NCI-H345 (cell line): ENCODE measurements around the gene TRIP13.
"Not testable (repeated sequence)": the region's sequence is repeated elsewhere in the genome, so short reads cannot be mapped to it uniquely, and the experiment has no call there.

Experiments used
- DNase-seq: peaks from one replicate; lab custom pipeline; 2025; lab: John Stamatoyannopoulos, UW

TRIP13 gene

DNA sequence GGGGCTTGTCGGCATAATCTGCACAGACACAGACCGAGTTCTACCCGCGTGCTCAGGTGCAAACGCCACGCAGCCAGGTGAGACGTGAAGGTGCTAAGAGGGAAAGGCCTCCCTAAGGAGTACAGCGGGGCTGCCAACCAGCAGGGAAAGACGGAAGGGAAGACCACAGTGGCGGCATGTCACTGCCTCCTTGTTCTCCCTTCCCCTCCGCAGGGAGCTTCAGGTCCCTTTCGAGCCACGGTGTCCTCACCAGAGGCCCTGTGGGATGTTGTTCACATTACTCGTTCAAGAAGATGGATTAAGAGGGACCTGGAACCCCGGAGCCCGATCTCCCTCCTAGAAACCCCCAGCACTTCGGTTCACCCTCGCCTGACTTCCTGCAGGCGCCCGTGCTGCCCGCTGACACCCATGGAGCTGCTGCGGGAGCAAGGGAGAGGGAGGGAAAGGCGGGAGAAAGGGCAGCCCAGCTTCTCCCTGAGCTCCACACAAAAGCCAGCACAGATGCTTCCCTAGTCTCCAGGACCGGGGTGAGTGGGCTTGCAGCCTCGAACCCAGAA is 769 bp upstream of the TRIP13 start:
- no peak for DNase-seq

DNA sequence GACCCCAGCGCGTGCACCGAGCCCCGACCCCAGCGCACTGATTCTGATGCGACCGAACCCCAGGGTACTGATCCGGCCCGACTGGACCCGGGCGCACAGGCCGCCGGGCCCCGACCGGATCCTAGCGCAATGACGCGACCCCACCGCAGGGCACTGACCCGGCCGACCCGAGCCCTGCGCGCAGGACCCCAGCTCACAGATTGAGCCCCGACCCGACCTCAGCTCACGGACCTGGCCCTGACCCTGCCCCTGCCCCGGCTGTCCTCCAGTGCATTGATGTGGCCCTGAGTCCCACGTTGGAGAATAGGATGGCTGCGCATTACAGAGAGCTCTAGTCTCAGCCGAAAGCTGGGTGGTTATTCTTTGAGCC is 438 bp downstream of the TRIP13 start:
- no peak for DNase-seq

DNA sequence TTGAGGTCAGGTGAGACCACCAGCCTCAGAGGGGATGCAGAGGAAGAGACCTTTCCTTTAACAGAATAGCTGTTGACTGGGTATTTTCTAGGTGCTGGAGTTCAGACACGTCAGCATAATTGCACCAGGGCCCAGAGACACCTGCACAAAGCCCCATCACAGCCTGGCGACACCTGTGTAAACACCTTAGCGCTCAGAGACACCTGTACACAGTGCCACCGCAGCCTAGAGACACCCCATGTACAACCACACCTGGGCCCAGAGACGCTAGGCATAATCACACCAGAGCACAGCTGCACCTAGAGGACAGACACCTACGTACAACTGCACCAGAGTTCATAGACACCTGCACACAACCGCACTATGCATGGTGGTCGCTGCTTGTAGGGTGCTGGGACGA is 1.0 kb downstream of the TRIP13 start:
- DNase-seq = no peak

DNA sequence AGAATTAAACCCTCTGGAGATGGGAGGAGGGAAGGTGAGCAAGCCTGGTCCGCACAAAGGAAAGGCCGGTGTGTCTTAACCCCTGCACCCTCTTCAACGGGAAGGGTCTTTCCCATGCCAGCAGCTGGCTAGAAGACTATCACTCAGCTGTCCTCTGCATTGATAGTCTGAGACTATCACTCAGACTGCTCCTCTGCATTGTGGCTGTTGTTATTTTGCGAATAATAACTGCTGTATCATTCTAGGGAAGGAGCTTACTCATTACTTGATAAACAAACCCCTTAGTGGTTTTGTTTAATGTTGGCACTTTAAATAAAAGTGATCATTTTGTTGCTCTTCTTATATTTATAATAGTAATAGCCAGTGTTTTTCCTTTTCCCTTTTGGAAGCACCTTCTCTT is 8.1 kb downstream of the TRIP13 start:
- DNase-seq = no peak

DNA sequence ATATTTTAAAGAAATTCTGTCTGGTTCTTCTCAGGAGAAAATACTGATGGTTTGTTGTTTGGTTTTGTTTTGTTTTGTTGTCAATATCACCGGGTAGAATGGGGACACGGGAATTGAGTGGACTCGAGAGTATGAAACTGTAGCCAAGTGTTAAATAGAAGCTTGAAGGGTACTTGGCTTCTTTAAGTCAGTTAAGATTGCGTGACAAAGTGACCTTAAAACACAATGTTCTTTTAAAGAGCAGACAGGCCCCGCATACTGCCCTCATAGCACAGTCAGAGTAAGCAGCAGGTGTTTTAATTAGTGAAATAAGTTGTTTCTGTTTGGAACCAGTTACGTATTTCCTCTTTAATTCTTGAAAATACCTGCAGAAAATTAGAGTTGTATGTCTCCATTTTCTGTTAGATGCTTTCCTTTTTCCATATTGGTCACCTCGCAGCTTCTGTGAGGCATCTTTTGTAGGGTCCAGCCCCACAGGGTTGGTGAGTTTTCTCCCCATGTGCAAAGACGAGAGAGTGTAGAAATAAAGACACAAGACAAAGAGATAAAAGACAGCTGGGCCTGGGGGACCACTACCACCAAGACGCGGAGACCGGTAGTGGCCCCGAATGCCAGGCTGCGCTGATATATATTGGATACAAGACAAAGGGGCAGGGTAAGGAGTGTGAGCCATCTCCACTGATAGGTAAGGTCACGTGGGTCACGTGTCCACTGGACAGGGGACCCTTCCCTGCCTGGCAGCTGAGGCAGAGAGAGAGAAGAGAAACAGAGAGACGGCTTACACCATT is 9.6 kb downstream of the TRIP13 start:
- no peak for DNase-seq

DNA sequence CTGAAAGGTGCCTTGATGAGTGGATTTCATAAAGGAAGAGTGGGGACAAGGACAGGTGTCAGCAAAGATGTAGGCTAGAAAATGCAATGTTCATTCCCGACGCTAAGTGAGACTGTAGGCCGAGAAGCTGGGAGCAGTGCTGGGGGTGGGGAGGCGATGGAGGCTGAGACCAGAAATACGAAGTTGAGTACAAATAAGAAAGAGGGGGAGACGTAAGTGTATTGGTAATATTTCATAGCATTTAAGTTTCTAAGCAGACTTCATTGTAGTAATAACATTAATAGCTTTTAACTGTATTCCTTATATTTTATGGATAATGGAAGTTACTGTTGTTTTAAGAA is 11.0 kb downstream of the TRIP13 start:
- DNase-seq = no peak

DNA sequence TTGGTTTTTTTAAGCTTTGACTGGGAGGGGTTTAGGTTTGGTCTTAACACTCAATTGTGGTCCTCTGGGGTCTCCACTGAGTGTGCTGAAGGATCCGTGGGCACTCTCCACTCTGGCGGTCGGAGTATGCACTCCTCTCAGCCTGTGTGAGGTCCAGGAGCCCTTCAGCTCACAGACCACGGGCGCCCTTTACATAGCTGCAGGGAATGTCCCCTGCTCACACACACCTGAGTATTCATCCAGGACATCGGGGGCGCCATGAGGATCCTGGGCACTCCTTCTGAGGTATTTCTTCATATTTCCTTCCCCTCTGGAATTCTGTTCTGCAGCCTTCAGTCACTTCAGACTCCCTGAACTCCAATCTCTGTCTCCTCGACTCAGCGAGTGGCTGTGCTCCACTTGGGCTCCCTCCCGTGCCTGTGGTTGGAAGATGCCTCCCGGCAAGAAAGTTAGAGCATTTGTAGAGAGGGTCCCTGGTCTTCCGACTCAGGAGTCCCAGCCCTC is 12.5 kb downstream of the TRIP13 start:
- DNase-seq = no peak

DNA sequence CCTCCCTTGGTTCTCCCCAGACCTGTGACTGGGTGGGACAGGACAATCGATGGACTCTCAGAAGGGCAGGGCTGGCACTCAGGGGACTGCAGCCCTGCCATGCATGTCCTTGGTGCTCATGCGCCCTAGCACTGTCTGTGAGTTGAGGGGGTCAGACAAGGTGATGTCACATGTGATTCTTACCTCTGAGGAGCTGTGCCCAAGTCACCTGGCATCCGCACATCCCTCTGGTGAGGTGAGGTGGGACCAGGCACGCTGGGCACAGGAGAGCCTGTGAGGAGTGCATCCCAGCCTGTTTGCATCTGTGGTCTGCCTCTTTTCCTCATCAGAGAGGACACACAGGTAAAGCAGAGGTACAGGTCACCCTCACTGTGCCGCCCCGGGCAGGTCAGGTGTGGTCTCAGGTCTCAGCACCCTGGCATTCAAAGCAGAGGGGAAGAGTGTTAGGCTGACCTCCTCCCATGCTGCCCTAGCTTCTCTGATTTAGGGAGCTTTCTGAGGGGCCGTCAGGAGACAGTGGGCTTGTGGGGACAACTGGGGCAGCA is 14.8 kb downstream of the TRIP13 start:
- no peak for DNase-seq

DNA sequence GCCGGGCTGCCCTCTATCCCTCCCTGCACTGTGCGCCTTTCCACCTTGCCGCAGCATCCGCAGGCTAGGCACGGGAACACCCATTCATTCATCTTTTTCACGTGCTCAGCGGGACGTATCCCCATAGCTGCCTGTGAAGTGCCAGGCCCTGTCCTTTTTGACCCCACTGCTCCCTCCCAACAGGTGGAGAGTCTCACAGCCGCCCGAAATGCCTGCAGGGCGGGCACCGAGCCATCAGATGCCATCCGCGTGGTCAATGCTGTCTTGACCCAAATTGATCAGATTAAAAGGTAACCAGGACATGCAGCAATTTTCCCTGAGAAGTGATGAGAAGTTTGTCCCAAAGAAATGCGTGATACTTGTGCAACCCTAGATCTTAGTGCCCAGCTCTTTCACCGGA is 15.5 kb downstream of the TRIP13 start:
- DNase-seq = no peak

DNA sequence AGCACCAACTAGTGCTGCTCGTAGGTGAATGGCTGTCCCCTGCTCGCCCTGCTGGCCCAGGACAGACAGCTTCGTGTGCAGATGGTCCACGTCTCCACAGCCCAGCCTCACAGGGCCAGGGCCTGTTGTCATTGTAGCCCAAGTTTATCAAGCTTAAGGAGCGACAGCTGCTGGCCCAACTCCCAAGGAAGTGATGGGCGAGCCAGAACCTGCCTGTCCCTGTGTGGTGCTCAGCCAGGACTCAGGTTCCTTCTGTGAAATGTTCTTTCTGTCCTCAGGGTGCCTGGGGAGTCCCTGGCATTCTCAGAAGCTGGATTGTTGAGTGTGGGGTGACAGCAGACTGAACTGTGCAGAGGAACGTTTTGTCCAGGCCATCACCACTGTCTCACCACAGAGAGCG is 16.4 kb downstream of the TRIP13 start:
- DNase-seq = no peak

DNA sequence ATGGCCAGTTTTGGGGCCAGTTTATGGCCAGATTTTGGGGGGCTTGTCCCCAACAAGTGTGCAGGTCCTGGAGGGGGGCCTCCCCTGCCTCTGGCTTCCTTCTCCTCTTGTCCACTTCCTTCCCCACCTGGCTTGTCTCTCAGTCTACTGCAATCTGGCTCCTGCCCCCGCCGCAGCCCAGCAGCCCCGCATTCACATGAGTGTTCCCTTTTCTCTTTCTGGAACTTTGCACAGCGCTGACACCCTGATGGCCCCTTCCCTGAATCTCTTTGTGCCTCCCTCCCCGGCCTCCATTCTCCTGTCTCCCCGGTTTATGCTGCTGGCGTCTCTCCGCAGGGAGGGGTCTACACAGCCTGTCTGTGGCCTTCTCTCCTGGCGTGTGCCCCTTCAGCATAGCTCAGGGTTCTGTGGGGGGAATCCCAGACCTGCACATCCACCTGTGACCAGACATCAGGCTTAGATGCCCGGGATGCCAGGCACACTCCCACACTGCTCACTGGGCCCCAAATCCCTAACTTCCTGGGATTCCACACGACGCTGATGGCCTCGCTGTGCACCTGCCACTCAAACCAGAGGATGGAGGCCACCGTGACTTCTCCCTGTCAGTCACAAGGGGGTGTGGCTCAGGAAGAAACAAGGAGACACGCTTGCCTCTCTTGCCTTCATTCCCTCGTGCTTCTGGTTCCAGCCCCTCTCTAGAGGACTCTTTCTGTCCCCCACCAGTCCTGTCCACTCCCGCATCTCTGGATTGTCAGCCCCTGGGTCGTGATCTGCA is 17.5 kb downstream of the TRIP13 start:
- no peak for DNase-seq

DNA sequence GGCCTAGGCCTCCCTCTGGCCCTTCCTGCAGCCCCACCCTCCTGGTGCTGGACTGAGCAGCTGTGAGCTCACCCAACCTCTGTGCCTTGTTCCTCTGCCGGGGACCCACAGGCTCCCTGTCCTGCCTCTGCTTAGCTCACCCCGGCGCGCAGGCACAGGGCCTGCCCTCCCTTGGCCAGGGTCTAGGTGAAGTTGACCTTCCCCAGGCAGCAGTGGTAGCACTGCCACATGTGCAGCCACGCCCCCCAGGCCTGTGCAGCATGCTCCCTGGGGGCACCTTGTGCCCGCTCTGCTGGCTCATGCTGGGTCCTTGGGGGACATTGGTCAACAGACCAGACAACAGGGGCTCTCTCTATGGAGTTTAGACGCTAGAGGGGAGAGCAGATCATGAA is 18.1 kb downstream of the TRIP13 start:
- no peak for DNase-seq

DNA sequence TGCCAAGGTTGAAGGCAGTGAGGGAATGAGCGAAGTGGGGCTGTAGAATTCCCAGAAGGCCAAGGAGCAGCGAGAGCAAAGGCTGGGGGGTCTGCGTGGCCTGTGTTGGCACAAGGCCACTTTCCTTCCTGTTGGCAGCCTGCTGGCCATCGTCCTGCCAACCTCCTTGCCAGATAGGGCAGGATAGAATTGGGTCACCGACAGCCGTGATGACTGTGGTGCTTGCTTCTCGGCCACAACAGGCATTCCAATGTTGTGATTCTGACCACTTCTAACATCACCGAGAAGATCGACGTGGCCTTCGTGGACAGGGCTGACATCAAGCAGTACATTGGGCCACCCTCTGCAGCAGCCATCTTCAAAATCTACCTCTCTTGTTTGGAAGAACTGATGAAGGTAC is 18.9 kb downstream of the TRIP13 start:
- DNase-seq = no peak

DNA sequence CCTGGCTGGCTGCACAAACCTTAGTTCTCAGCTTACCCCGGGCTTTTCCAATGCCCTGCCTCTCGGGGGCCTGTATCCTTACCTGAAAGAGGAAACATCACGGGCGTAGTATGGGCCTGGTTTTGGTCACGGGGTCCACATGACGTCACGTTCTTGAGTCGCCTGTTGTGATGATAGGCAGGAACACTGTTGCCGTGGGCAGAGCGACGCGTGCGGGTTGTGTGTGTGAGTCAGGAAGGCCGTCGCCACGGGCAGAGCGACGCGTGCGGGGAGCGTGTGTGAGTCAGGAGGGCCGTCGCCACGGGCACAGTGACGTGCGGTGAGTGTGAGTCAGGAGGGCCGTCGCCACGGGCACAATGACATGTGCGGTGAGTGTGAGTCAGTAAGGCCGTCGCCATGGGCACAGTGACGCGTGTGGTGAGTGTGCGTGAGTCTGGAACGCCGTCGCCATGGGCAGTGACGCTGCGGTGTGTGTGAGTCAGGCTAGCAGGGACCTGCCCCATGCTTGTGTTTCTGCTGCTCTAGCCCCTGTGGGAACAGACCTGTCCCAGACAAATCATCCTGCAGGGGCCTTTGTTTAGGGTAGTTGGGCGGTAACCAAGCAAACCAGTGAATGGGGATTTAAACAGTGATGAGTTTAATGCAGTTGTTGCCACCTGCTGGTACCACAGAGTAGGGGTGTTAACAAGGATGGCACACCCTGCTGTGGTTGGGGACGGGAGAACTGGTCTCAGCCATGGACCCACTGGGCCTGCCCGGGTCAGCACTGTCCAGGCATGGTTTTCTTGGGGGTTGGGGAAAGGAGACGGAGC is 19.8 kb downstream of the TRIP13 start:
- DNase-seq = no peak

DNA sequence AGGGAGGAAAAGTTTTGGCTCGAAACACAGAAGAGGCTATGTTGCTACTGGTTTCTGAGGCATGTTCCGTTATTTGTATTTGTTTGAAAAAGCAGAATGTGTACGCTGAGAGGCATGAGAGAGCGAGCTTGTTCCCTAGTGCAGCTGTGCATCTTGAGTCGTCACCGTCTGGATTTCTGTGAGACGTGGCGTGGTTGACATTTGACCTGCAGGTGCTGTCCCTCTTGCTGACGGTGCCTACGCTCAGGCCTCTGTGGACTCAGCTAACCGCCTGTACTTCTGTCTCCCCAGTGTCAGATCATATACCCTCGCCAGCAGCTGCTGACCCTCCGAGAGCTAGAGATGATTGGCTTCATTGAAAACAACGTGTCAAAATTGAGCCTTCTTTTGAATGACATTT is 21.5 kb downstream of the TRIP13 start:
- DNase-seq = no peak

DNA sequence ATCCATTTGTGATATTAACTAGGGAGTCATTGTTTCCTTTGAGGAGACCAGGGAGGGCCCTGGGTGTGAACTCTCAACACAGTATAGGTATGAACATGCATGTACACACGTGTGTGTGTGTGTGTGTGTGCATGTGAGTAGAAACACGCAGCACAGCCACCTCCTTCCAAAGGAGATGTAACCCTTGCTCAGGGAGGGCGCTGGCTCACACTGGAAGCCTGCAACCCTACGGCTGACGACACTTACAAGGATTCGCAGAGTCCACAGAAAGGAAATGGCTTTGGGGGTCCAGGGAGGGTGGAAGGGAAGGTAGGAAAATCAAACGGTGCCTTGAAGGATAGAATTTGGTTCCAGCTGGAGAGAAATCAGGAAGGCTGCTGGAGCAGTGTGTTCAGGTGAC is 21.9 kb downstream of the TRIP13 start:
- DNase-seq = no peak

DNA sequence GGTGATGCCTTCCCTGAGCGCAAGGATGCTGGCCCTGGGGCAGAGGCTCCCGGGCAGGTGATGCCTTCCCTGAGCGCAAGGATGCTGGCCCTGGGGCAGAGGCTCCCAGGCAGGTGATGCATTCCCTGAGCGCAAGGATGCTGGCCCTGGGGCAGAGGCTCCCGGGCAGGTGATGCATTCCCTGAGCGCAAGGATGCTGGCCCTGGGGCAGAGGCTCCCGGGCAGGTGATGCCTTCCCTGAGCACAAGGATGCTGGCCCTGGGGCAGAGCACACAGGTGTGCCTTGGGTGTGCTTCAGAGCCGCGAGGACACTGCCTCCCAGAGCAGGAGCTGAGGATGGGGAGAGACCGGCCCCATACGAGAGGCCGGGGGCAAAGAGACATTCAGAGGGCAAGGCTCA is 22.7 kb downstream of the TRIP13 start:
- DNase-seq = not testable (repeated sequence)

DNA sequence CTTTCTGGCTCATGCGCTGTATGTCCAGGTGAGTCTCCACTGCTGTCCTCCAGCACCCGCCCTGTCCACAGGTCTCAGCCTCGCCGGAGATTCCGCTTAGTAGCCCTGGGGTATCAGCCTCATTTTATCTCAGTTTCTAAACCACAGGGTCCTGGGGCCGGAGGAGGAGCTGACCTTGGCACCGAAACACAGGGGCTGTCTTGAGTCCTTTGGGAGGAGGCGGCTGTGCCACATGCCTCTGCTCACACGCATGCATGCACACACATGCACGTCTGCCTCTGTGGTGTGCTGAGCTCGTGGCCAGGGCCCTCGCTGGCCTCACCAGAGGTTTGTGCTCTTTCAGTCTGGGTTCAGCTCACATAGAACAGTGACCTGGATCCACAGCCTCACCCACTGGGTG is 23.3 kb downstream of the TRIP13 start:
- no peak for DNase-seq

DNA sequence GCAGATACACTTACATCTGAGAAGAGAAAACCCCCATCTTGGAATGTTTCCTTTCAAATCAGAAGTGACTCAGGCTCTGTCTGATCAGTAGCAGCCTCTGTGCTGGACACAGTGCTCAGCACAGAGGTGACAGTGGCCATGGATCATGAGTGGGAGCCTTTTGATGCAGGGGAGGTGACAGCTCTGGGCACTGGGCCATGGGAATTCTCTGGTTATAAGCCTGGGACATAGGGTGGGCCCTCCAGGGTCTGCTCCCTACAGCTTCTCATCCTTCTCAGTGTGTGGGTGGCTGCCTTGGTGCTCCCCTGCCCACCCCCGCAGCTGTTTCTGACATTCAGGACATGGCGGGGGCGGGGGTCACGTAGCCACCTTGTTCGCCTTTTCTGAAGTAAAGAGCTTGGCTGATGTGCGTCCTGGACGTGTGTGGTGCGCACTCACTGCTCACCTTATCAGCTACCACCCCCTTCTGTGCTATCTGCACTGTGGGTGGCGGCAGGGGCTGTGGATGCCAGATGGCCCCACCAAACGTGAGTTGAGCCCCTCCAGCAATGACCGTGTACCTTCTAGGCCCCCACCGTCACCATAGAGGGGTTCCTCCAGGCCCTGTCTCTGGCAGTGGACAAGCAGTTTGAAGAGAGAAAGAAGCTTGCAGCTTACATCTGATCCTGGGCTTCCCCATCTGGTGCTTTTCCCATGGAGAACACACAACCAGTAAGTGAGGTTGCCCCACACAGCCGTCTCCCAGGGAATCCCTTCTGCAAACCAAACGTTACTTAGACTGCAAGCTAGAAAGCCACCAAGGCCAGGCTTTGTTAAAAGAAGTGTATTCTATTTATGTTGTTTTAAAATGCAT is 24.0 kb downstream of the TRIP13 start:
- no peak for DNase-seq

DNA sequence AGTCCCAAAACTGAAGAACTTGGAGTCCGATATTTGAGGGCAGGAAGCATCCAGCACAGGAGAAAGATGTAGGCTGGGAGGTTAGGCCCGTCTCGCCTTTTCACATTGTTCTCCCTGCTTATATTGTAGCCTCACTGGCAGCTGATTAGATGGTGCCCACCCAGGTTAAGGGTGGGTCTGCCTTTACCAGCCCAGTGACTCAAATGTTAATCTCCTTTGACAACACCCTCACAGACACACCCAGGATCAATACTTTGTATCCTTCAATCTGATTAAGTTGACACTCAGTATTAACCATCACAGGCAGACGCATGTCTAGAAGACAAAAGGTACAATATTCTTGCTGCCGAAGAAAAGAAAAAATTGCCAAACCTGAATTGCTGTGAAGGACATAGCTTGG is 26.0 kb downstream of the TRIP13 start:
- DNase-seq = not testable (repeated sequence)

DNA sequence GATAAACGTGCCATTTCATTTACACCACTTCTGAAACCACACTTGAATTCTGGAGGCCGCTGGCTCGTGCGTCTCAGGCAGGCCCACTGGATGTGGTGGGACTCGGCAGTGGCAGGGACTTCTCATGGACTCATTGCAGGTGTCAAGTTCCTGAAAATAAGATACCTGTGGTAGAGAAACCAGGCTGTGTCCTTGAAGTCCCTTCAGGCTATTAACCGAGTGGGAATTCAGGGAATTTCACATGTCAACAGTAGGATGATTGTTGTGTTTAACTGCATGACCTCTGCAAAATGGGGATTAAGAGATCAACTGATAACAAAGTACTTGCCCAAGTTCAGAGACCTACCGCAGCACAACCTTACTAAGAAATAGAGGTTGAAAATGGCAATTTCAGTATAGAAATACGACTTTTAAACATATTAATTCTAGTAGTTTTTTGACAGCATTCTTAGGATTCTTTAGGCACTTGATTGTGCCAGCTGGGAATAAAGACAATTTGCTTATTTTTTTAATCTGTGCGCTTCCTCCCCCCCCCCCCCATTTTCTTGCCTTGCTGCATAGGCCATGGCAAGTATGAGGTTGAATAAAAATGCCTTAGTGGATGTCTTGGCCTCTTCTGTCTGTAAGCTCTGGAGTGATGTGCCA is 26.8 kb downstream of the TRIP13 start:
- no peak for DNase-seq
